Rectal smooth muscle tissue (tissue), 1 donor: Measurements from ENCODE around the gene NOX4.
"Not testable (repeated sequence)": the region's sequence is repeated elsewhere in the genome, so short reads cannot be mapped to it uniquely, and the experiment has no call there.

Source experiments
- H3K27ac ChIP-seq: one replicate; pipeline ENCODE4 v1.7.0; 2013; ENCODE audit warnings: low read depth, low read length, inconsistent platforms
- H3K27me3 ChIP-seq: one replicate; pipeline ENCODE4 v1.7.0; 2013; ENCODE audit warnings: low read length; ENCODE audit not compliant: control insufficient read depth, insufficient read depth
- H3K36me3 ChIP-seq: one replicate; pipeline ENCODE4 v1.7.0; 2013; ENCODE audit warnings: low read length; ENCODE audit not compliant: control insufficient read depth, insufficient read depth
- H3K4me1 ChIP-seq: one replicate; pipeline ENCODE4 v1.7.0; 2013; ENCODE audit warnings: low read length; ENCODE audit not compliant: control insufficient read depth, insufficient read depth
- H3K4me3 ChIP-seq: one replicate; pipeline ENCODE4 v1.7.0; 2013; ENCODE audit warnings: low read length
- H3K9ac ChIP-seq: one replicate; pipeline ENCODE4 v1.7.0; 2013; ENCODE audit warnings: low read length

NOX4 gene

GRCh38 chr11:89452780-89453179, 38.4 kb downstream of the NOX4 start:
- no peak overlapping the region for H3K9ac ChIP-seq
- no peak overlapping the region for H3K27ac ChIP-seq
- H3K4me3 ChIP-seq, result no peak overlapping the region
- H3K36me3 ChIP-seq, result no peaks in the 10 kb centered on the region
- H3K4me1 ChIP-seq, result no peaks in the 10 kb centered on the region
- no peaks in the 10 kb centered on the region for H3K27me3 ChIP-seq

- Histone ChIP-seq H3K9ac (no peak overlapping the region), H3K27me3 (no peaks in the 10 kb centered on the region), H3K27ac (no peak overlapping the region)
These were observed 43.3 kb downstream of the NOX4 start for GRCh38 chr11:89447845-89448244.

DNA sequence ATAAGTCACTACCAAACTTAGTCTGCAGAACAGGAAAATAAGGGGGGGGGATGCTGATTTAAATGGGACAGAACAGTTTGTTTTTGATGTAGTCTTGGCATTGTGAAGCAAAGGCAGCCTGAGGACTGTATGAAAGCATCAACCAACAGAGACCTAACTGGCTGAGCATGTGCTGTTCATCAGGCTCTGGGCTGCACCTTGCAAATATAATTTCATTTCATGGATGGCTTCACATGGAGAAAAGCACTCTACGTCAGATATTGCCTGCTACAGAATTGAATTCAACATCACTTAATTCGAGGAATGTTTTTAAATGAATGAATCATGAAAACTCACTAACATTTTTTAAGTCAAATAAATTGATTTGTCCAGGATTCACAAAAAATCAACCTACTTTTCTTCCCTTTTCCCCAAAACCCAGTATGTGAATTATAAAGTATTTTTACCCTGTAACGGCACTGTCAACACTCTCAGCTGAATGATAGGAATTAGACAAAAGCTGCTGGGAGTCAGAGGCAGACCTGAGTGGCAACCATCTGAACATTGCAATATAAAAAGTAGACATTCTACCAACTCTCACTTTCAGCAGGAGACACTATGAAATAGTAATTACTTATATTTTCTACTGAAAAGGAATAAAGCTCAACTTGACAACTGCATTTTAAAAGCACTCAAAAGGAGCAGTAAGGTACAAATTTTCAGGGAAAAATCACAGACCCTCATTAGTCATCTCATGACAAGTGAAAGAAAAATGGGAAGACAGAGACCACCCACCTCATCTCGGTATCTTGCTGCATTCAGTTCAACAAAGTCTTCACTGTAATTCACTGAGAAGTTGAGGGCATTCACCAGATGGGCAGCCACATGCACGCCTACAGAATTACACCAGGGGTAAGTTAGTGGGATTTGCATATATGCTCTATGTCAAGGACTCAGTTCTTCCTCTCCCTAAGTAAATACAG, 47.5 kb downstream of the NOX4 start:
- Histone ChIP-seq H3K9ac (no peak overlapping the region), H3K27ac (no peak overlapping the region), H3K4me1 (no peaks in the 10 kb centered on the region), H3K4me3 (no peak overlapping the region), H3K27me3 (no peaks in the 10 kb centered on the region), H3K36me3 (no peaks in the 10 kb centered on the region)

More at GRCh38 chr11:89447845-89448244, 43.3 kb downstream of the NOX4 start:
- no peaks in the 10 kb centered on the region for H3K36me3 ChIP-seq
- no peaks in the 10 kb centered on the region for H3K4me1 ChIP-seq
- no peak overlapping the region for H3K4me3 ChIP-seq

DNA sequence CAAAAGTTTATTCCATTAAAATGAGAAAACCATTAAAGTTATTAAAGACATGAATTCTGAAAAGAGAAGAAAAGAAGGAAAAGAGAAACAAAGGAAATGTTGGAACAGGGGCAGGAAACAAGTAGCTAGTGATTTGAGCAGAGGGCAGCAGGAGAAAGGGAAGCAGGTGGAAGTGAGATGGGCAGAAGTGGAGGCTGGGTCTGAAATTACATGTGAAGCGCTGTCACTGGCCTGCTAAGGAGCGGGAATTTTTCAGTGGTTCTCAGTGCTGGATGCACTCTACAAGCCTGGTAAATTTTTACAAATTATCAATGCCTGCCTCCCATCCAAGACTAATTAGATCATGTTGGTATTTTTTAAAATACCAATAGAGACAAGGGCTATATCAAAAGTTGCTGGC, 48.4 kb downstream of the NOX4 start:
- Histone ChIP-seq H3K4me1 (no peaks in the 10 kb centered on the region), H3K27me3 (no peaks in the 10 kb centered on the region), H3K36me3 (no peaks in the 10 kb centered on the region), H3K4me3 (no peak overlapping the region), H3K9ac (no peak overlapping the region), H3K27ac (no peak overlapping the region)

GRCh38 chr11:89441606-89442005, 49.6 kb downstream of the NOX4 start:
- Histone ChIP-seq H3K4me3 (no peak overlapping the region), H3K9ac (no peak overlapping the region), H3K36me3 (no peaks in the 10 kb centered on the region), H3K4me1 (no peaks in the 10 kb centered on the region), H3K27me3 (no peaks in the 10 kb centered on the region), H3K27ac (no peak overlapping the region)

DNA sequence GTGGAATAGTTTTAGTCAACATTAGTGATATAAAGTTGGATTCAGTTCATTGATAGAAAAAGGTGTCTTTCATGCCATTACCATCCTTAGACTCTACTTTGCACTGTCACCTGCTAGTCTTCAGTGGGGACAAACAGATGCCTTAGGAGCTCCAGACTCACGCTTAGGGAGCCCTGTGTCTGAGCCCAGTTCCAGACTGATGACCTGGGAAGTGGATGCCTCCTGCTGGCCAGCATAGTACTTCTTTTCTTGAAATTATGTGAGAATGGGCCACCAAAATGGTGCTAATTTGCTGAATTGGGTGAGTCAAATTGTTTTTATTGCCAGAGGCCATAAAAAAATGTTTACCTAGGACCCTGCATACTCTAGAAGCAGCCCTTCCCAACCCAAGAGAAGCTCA, 53.9 kb downstream of the NOX4 start:
- Histone ChIP-seq H3K9ac (no peak overlapping the region), H3K4me1 (no peaks in the 10 kb centered on the region), H3K36me3 (no peaks in the 10 kb centered on the region), H3K27ac (no peak overlapping the region), H3K27me3 (no peaks in the 10 kb centered on the region), H3K4me3 (no peak overlapping the region)

DNA sequence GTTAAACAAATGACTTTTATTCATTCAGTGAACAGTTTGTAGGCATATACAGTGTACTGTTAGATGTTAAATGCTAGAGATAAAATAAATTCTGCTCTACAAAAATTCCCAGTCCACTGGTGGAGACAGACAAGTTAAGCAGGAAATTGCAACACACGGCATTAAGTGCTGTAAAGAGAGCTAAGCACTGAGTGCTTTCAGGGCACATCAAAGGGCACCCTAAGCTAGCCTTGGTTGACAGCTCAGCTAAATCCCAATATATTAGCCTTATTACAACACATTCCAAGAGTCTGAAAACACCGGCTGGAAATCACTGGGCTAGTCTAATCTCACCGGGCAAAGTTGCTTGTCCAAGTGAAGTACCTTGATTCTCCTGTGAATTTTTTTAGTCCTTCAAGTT, 55.1 kb downstream of the NOX4 start:
- no peaks in the 10 kb centered on the region for H3K27me3 ChIP-seq
- no peaks in the 10 kb centered on the region for H3K36me3 ChIP-seq
- no peak overlapping the region for H3K4me3 ChIP-seq
- H3K27ac ChIP-seq, result no peak overlapping the region
- H3K4me1 ChIP-seq, result no peaks in the 10 kb centered on the region
- H3K9ac ChIP-seq, result no peak overlapping the region

GRCh38 chr11:89433278-89433677, 57.9 kb downstream of the NOX4 start:
- H3K9ac ChIP-seq, result no peak overlapping the region
- no peaks in the 10 kb centered on the region for H3K4me1 ChIP-seq

DNA sequence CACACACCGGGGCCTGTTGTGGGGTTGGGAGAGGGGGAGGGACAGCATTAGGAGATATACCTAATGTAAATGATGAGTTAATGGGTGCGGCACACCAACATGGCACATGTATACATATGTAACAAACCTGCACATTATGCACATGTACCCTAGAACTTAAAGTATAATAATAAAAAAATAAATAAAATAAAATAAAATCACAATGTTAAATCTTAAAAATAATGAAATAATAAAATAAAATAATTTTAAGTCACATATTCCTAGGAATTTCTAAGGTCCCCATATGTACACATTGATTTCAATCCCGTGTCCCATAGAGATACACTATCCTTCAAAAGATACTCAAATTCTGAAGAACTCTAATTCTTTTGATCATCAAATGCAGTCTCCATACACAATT, 59.0 kb downstream of the NOX4 start:
- H3K4me3 ChIP-seq, H3K27me3 ChIP-seq, H3K4me1 ChIP-seq, H3K9ac ChIP-seq, H3K27ac ChIP-seq, H3K36me3 ChIP-seq: not testable (repeated sequence)

More at GRCh38 chr11:89433278-89433677, 57.9 kb downstream of the NOX4 start:
- H3K4me3 ChIP-seq, result no peak overlapping the region
- no peak overlapping the region for H3K27ac ChIP-seq
- no peaks in the 10 kb centered on the region for H3K27me3 ChIP-seq
- H3K36me3 ChIP-seq, result no peaks in the 10 kb centered on the region

DNA sequence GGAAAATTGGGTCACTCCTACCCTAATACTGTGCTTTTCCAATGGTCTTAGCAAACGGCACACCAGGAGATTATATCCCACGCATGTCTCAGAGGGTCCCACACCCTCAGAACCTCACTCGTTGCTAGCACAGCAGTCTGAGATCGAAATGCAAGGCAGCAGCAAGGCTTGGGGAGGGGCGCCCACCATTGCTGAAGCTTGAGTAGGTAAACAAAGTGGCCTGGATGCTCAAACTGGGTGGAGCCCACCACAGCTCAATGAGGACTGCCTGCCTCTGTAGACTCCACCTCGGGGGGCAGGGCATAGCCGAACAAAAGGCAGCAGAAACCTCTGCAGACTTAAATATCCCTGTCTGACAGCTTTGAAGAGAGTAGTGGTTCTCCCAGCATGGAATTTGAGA, 64.7 kb downstream of the NOX4 start:
- not testable (repeated sequence) for H3K9ac ChIP-seq, H3K36me3 ChIP-seq, H3K4me3 ChIP-seq, H3K4me1 ChIP-seq, H3K27ac ChIP-seq, H3K27me3 ChIP-seq

- no peaks in the 10 kb centered on the region for H3K27me3 ChIP-seq
- no peak overlapping the region for H3K9ac ChIP-seq
- no peak overlapping the region for H3K4me3 ChIP-seq
- H3K27ac ChIP-seq, result no peak overlapping the region
- no peaks in the 10 kb centered on the region for H3K36me3 ChIP-seq
- H3K4me1 ChIP-seq, result no peaks in the 10 kb centered on the region
These were observed 69.5 kb downstream of the NOX4 start for GRCh38 chr11:89421718-89422117.

DNA sequence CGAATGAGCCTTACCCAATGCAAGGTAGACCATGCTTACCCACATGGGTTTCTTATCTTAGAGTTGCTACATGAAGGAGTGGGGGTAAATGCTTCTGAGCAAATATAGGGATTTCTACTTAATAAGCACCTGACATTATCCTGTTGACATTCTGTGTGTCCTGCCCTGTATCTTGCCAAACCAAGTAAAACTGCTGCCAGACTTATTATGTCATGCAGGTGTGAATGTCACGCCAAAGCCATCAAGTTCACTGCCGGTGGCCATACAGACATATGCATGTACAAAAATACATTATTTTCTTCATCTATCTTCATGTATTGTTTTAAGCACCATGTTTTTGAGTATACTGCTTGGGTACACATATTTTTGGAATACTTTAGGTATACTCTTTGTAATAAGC, 70.2 kb downstream of the NOX4 start:
- H3K9ac ChIP-seq, result no peak overlapping the region
- H3K4me1 ChIP-seq, result no peaks in the 10 kb centered on the region
- H3K36me3 ChIP-seq, result no peaks in the 10 kb centered on the region
- H3K27me3 ChIP-seq, result no peaks in the 10 kb centered on the region
- H3K27ac ChIP-seq, result no peak overlapping the region
- H3K4me3 ChIP-seq, result no peak overlapping the region

GRCh38 chr11:89416961-89417360, 74.2 kb downstream of the NOX4 start:
- H3K9ac ChIP-seq, result no peak overlapping the region

More at GRCh38 chr11:89416961-89417360, 74.2 kb downstream of the NOX4 start:
- Histone ChIP-seq H3K4me3 (no peak overlapping the region), H3K27me3 (no peaks in the 10 kb centered on the region), H3K4me1 (no peaks in the 10 kb centered on the region), H3K36me3 (no peaks in the 10 kb centered on the region), H3K27ac (no peak overlapping the region)
